ENCODE measurements around the gene MAN2B2.
"Not testable (repeated sequence)": the region's sequence is repeated elsewhere in the genome, so short reads cannot be mapped to it uniquely, and the experiment has no call there.

MAN2B2 gene

DNA sequence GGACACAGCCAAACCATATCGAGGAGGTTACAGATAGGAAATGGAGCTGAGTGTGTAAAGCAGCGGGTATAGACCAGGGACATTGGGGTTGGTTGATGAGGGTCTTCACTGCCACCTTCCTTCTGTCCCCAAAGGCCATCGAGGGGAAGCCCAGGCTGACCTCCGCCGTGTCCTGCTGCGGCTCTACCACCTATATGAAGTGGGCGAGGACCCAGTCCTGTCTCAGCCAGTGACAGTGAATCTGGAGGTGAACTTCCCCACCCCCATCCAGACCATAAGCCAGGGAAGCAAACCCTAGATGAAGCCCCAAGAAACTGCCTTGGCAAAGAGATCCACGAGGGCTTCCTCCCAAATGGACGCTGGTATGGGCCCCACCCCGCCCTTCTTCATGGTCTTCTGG is 42.3 kb downstream of the MAN2B2 start:
- DNase-seq (ENCODE audit: low read depth), result no peak

DNA sequence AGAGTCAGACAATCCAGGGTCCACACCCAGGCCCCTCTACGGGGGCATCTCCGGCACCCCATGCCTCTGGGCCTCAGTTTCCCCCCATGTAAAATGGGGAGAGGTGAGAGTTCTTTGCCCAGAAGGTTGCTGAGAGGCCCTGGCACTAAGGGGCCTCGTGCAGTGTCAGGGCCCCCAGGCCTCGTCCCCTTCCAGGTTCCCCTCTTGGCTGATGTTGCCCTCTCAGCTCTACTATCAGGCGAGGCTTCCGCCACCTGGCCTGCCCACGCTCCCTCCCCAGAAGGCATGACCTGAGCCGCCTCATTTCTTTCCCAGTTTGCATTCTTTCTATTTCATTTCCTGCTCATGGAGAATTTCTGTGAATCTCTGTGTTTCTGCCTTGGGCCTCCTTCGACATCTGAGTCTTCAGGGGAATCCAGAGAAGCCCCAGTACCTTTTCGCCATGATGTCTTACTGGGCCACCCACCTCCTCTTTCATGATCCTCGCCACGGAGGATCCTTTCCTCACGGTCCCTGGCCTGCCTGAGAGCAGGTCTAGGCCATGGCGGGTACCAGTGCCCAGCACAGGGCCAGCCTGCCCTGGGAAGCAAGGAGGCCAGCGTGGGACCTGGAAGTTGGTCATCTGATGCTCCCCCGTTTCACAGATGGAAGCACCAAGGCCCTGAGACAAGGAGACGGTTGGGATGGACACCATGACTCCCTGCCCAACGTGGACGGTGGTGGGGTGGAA is 43.6 kb downstream of the MAN2B2 start:
- DNase-seq (ENCODE audit: low read depth), result no peak

DNA sequence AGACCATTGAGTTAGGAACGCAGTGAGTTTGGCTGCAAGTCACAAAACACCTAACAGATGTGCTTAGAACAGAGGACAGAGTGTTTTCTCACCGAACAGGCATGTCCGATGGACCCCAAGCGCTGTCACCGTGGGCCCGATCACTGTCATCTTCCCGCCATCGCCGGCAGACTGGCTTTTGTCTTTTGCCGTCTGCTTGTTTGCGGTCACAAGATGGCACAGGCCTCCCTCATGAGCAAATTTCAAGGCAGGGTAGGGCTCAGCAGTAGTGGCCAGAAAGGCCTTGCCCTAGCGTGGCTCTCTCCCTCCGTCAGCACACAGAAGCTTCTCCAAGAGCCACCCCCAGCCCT is 44.1 kb downstream of the MAN2B2 start:
- no peak for DNase-seq (ENCODE audit: low read depth)

DNA sequence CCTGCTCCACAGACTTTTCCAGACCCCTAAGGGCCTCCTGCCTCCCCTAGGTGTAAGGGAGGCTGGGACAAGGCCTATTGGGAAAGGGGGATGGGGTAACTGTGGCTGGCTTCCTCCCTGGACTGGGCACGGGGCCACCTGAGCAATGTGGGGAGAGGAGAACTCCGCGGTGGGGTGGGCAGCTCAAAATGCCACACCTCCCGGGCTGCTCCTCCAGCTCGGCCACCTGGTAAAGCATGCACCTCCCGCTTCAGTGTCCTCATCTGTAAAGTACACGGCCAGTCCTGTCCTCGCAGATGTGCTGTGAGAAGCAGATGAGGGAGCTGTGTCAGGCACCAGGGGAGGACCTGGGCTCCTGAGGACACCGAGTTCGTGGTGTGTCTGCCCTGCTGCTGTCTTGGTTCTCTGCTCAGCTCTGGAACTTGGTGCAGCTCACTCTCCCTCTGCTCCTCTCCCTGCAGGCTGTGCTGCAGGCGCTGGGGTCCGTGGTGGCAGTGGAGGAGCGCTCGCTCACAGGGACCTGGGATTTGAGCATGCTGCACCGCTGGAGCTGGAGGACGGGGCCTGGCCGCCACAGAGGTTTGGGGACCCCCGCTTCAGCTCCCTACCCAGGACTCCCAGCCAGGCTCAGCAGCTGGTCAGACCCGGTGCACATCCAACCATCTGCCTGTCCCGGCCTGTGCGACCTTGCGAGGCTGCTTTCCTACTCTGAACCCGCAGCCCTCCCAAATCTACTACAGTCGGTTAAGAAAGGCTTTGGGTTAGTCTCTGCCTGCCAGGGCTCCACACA is 44.7 kb downstream of the MAN2B2 start:
- DNase-seq (ENCODE audit: low read depth), result no peak

DNA sequence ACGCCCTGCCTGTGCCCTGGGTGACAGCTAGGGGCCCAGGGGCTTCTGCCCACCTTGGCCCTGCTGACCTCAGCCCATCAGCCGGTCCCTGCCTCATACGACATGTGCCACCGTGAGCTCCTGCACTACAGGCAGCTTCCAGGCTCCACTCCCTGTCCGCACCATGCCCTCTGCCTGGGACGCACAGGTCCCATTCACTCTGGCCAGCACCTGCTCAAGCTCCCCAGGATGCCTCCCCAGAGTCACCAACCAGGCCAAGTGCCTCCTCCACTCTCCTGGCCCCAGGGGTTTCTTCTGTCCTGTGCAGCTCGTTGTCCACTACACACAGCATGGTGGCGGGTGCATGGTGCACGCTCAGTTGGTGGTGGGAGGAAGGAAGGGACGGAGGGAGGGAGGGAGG is 45.3 kb downstream of the MAN2B2 start:
- no peak for DNase-seq (ENCODE audit: low read depth)

DNA sequence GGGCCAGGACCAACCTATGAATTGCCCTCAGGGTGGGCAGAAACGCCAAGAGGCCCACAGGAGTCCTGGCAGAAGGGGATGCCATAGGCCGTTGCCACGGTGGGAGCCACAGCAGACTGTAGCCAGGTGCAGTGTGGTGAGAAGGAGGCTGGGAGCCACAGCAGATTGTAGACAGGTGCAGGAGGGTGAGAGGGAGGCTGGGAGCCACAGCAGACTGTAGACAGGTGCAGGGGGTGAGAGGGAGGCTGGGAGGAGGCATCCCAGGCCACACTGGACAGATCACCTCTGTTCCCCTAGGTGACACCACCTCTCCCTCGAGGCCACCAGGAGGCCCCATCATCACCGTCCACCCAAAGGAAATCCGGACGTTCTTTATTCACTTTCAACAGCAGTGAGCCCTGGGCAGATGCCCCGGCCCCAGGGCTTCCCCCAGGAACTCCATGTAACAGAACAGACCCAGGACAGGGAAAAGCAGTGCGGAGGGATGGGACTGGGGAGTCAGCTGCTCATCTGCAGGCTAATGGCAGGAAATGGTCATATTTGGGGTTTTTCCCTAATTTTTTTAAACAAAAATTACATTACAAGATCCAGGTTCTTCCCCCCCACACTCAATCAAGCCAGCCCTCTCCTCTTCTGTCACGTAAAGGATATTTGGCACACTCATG is 46.0 kb downstream of the MAN2B2 start:
- DNase-seq (ENCODE audit: low read depth), result no peak

DNA sequence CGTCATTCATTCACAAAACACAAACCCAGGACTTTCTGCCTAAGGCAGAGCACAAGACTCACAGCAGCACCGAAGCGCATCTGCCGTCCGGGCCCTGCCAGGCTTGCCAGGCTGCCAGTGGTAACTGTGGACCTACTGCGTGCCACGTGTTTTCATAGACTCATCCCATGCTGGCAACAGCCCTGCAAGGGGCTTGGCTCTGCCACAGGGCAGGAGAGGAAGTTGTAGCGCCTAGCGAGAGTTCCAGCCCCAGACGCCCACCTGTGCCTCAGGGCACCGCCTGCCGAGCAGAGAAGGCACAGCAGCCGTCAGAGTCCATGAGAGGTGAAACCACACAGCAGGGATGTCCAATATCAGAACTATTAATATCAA is 46.6 kb downstream of the MAN2B2 start:
- no peak for DNase-seq (ENCODE audit: low read depth)

DNA sequence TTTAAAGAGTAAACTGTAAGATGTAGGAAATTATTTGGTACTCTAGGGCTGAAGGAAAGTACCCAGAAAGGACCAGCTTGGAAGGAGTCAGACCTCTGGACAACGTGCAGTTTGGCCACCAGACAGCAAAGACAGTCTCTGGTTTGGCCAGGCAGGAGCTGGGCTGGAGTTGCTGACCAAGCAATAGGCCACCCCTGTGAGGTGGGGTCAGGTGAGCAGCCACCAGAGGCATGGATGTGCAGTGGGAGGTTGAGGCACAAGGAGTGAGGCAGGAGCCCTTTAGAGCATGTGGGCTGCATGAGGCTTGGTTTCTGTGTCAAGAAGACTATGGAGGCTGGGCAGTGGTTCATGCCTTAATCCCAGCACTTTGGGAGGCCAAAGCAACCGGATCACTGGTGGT is 47.8 kb downstream of the MAN2B2 start:
- no peak for DNase-seq (ENCODE audit: low read depth)

DNA sequence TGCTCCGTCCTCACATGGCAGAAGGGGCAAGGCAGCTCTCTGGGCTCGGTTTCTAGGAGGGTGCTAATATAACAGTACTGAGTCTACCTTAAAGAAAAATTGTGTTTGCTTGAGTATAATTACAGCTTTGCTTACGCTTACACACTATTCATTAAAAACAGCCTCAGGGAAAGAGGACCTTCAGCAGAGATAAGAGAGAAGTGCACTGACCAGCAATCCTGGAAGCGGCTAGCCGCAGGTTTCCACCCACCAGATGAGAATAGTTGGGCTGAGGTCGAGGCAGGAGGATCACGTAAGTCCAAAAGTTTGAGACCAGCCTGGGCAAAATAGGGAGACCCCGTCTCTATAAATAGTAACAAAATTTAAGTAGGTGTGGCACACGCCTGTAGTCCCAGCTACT is 50.3 kb downstream of the MAN2B2 start:
- no peak for DNase-seq (ENCODE audit: low read depth)

DNA sequence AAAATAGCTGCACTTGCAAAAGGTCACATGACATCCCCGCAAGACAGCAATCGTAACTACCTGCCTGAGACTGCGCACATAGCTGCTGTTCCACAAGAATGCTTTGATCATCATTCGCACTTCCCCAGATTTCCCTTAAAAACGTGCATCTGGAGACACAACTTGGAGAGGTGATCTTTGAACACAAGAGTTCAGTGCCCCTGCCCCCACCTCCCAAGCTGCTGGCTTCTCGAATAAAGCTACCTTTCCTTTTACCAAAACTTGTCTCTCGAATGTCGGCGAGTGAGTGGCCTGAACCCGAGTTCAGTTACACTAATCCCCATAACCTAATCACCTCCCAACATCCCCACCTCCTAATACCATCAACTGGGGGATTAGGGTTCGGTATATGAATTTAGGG is 51.1 kb downstream of the MAN2B2 start:
- no peak for DNase-seq (ENCODE audit: low read depth)

DNA sequence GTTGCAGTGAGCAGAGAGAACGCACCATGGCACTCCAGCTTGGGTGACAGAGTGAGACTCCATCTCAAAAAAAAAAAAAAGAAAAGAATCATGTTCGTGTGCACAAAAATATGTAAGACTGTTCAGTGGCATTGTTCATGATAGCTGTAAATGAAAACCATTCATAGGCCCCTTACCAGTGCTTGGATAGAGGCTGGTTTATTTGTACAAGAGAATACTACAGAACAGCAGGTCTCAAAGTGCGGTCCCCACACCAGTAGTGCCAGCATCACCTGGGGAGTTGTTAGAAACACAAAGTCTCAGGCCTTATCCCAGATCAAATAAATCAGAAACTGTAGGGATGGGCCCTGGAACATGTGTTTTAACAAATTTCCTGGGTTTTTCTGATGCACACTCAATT is 52.8 kb downstream of the MAN2B2 start:
- no peak for DNase-seq (ENCODE audit: low read depth)

DNA sequence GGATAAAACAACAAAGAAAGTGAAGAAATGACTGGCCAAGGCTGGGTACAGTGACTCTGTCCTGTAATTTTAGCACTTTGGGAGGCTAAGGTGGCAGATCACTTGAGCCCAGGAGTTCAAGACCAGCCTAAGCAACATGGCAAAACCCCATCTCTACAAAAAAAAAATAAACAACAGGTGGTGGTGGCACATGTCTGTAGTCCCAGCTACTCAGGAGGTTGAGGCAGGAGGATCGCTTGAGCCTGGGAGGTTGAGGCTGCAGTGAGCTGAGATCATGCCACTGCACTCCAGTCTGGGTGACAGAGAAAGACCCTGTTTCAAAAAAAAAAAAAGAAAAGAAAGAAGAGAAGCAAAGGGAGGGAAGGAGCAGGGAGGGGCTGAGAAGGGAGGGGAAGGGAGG is 53.5 kb downstream of the MAN2B2 start:
- not testable (repeated sequence) for DNase-seq (ENCODE audit: low read depth)

DNA sequence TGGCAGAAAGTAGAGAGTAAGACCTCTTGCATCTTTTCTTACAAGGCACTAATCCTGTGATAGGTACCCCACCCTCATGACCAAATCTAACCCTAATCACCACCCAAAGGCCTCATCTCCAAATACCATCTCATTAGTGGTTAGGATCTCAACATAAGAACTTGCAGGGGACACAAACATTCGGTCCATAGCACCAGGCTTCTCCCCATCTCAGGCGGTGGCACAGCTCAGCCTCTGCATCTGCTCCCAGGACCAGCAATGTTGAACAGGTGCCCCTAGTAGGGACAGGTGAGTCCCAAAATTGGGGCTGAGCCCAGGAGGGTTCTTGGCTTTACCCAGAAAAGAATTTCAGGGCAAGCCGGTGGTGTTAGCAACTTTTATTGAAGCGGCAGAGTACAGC is 57.1 kb downstream of the MAN2B2 start:
- no peak for DNase-seq (ENCODE audit: low read depth)

DNA sequence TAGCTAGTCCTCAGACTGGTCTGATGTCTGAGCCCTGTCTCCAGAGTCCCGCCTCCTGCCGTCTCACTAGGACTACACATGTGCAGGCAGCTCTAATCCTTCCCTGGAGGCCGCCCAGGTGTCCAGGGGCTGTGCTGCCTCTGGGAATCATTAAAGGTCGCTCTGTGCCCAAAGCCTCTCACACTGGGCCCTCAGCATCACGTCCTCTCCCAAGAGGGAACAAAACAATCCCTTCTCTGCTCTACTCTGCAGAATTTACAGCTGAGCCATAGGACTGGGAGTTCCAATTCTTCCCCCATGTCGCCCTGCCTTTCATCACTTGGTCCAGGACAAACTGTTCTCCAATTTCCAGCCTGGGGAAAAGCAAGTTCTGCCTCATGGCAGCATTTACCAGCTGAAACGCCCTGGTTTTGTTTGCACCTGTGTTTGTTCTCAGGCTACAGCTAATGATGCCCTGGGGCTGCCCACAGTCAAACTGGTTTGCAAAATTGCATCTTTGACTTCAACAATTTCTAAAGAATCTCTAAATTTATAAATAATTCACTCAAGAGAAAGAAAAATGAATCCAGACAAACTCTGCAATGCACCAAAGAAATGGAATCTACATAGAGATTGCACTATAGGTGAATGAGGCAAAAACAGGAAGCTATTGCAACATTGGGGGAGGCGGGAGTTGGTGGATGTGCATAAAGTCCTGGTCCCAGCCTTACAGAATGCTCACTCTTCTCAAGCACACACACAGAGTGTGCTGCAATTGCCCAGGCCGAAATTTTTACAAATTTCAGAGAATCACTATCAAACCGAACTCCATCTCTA is 58.3 kb downstream of the MAN2B2 start:
- DNase-seq (ENCODE audit: low read depth), result no peak

DNA sequence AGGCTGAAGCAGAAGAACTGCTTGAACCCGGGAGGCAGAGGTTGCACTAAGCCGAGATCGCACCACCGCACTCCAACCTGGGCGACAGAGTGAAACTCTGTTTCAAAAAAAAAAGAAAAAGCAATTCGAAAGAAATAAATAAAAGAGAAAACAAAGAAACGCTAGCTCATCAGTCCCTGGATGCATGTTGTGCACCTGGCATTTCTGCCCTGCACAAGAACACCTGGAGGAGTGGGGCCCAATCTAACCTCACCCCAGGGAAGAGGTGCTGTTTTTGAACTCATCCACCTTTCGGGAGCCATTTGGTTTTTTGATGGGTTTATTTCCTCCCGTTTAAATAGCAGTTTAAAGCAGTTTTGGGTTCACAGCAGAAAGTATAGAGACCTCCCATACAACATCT is 59.8 kb downstream of the MAN2B2 start:
- DNase-seq (ENCODE audit: low read depth), result no peak

DNA sequence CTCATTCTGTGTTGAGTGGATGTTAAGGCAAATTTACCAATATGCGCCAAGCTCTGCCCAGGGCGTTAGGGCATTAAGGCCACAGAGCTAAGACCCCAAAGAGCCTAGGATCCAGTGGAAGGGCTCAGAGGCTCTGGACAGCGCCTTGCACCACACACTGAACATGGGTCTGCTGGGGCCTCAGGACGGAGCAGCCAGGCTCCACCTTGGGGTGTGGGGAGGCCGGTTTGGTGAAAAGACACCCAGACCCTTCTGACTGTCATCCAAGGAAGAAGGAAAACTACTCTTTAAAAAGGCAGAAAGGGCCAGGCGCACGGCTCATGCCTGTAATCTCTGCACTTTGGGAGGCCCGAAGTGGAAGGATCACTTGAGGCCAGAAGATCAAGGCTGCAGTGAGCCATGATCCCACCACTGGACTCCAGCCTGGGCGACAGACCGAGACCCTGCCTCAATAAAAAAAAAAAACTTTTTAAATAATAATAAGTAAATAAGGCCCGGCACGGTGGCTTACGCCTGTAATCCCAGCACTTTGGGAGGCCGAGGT is 64.2 kb downstream of the MAN2B2 start:
- no peak for DNase-seq (ENCODE audit: low read depth)

DNA sequence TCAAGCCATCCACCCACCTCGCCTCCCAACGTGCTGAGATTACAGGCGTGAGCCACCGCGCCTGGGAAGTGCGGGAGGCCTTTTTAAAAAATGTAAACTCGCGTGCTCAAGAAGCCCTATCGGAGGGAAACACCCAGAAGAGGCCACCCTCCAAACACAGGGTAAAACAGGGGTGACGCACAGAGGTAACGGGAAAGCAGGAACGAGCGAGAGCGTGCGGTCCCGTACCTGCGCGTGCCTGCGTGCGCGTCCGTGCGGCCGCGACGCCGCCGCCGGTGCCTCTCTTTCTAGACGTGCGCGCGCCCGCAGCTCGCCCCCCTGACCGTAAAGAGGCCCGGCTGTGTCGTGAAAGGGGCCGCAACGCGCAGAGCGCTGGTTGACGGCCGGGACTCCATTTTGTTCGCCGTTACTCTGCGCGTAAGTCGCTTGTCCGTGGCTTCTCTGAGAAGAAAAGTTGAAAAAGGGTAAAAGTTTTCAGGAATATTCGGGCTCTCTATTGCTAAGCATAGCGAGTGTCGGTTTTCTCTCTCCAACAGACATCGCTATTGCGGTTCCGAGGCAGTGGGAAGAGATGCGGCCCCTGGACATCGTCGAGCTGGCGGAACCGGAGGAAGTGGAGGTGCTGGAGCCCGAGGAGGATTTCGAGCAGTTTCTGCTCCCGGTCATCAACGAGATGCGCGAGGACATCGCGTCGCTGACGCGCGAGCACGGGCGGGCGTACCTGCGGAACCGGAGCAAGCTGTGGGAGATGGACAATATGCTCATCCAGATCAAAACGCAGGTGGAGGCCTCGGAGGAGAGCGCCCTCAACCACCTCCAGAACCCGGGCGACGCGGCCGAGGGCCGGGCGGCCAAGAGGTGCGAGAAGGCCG is 65.5 kb downstream of the MAN2B2 start, which contains the start of gene MRFAP1:
TSS of gene MRFAP1 (plus strand) at position 394 of the 872 bp plus-strand sequence. CDS start at position 572, 178 bp downstream.
- DNase-seq (ENCODE audit: low read depth), result peak; percentile 91

DNA sequence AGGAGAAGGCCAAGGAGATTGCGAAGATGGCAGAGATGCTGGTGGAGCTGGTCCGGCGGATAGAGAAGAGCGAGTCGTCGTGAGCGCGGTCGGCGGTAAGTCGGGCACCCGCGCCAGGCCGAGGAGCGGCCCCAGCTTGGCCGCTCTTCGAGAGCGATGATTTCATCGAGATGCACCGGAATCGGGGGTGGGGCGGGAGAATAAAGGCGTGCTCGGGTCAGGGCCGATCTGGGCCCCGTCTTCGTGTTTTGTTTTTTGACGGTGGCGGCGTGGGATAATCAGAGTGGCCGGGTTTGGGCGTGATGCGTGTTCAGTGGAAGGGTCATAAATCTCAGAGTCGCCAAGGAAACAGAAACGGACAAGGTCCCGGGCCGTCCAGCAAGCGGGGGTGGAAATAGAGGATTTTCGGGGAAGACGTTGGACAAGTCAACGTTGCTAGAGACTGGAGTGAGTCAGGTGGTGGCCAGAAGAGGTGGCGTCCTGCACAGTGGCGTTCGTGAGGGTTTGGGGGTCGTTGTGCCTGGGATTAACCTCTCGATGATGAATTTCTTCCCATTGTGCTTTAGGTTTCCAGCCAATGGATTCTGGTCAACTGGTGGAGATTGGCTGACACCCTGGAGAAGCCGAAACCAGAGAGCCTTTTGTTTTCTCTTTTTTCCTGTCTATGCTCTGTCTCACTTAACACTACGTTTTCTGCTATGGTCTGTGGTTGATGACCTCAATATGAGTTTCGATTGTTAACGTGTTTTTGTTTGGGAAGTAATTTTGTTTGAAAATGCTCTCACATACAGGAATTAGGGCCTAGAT is 66.4 kb downstream of the MAN2B2 start:
- peak; percentile 27 for DNase-seq (ENCODE audit: low read depth)

DNA sequence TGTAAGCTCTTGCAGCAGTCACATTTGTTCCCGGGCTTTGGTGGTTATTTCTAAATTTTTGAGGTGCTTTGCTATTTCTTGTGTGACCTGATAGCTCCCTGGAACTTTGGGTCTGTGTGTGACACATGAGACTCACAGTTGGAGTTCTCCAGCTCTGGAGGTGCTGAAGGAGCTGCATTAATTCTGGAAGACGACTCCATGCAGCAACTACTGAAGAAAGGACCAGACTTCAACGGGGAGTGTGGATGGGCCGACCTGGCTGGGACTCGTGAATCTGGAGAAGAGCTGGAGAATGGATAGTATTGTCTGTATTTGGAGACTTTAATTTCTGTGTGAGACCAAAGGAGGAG is 67.0 kb downstream of the MAN2B2 start:
- no peak for DNase-seq (ENCODE audit: low read depth)

DNA sequence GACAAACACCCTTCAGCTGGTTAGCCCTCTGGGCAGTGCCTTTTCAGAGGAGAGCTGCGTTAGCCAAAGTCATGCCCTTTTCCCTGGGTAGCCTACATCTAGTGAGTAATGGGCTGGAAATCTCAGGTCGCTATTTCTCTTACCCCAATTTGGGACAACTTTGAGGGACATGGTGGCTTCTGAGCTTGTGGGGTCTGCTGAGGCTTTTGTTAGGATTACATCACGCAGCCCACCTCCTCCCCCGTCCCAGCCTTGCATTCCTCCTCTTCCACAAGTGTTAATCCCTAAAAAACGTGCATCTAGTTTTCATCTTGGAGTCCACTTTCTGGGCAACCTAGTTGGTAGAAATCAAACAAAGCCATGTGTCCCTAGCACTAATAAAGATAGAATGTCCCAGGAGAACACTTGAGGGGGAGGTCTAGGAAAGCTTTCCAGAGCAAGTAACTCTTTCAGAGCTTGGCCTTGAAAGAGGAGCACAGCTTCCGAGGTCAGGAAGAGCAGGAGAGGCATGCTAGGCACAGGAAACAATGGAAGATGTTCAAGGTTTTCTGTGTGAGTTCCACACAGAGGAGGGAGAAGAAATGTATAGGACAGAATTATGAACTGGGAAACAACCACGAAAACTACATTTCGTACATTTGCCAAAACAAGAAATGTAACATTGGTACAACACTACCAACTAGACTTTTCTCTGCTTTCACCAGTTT is 68.3 kb downstream of the MAN2B2 start:
- no peak for DNase-seq (ENCODE audit: low read depth)
